GM10266 (cell line): ENCODE data around the gene ZHX3.

ENCODE experiments used
- DNase-seq: peaks from one replicate; pipeline ENCODE4 v3.0.0; 2012; ENCODE audit errors: extremely low spot score
- CTCF ChIP-seq: IDR thresholded peaks from 2 replicates; pipeline ENCODE4 v1.5.1; 2012; ENCODE audit warnings: mild to moderate bottlenecking, low read depth; ENCODE audit not compliant: control insufficient read depth, insufficient read depth; ENCODE audit errors: missing control alignments

The ZHX3 gene

GRCh38 chr20:41201760-41202159 is 115.8 kb downstream of the ZHX3 start:
- DNase-seq: no peak
- TF ChIP-seq CTCF: no peak

GRCh38 chr20:41200446-41201202 is 116.9 kb downstream of the ZHX3 start:
- DNase-seq: no peak
- no peak for TF ChIP-seq CTCF

GRCh38 chr20:41198443-41198842 is 119.1 kb downstream of the ZHX3 start:
- TF ChIP-seq CTCF: no peak
- DNase-seq: no peak

- DNase-seq: no peak
- TF ChIP-seq CTCF: no peak
These were observed 120.8 kb downstream of the ZHX3 start for GRCh38 chr20:41196653-41197225.

GRCh38 chr20:41192575-41192974 is 125.0 kb downstream of the ZHX3 start:
- DNase-seq: no peak
- no peak for TF ChIP-seq CTCF

GRCh38 chr20:41191562-41192500 is 125.7 kb downstream of the ZHX3 start:
- DNase-seq: no peak
- no peak for TF ChIP-seq CTCF

- DNase-seq: no peak
- no peak for TF ChIP-seq CTCF
These were observed 129.9 kb downstream of the ZHX3 start for GRCh38 chr20:41187668-41188067.
